GM12801 (cell line): ENCODE data around the gene MEGF9.

Source experiments
- CTCF ChIP-seq: IDR thresholded peaks from one replicate; pipeline ENCODE4 v1.5.1; 2011; ENCODE audit warnings: control low read depth; ENCODE audit not compliant: insufficient read length; ENCODE audit errors: extremely low read depth

Gene MEGF9

GRCh38 chr9:120616966-120617935 is 97.0 kb downstream of the MEGF9 start:
- no peak for TF ChIP-seq CTCF

- no peak for TF ChIP-seq CTCF
These were observed 102.1 kb downstream of the MEGF9 start for GRCh38 chr9:120612218-120612617.

- TF ChIP-seq CTCF, result no peak
These were observed 102.6 kb downstream of the MEGF9 start for GRCh38 chr9:120611690-120612068.

- TF ChIP-seq CTCF, result no peak
These were observed 103.1 kb downstream of the MEGF9 start for GRCh38 chr9:120610975-120611689.

- TF ChIP-seq CTCF, result no peak
These were observed 104.6 kb downstream of the MEGF9 start for GRCh38 chr9:120609636-120610035.

- no peak for TF ChIP-seq CTCF
These were observed 105.8 kb downstream of the MEGF9 start for GRCh38 chr9:120608421-120608820.

GRCh38 chr9:120603591-120603990 is 110.7 kb downstream of the MEGF9 start:
- no peak for TF ChIP-seq CTCF
